GM04504 (cell line): ENCODE measurements around the gene PROK2.

ENCODE experiments used
- DNase-seq: peaks from one replicate; pipeline ENCODE4 v3.0.0-alpha.2; 2012; ENCODE audit warnings: low read depth

PROK2 gene

GRCh38 chr3:71786551-71786950 is 1.6 kb upstream of the PROK2 start:
- no peak for DNase-seq

GRCh38 chr3:71786217-71786549 is 1.2 kb upstream of the PROK2 start:
- DNase-seq, result no peak

GRCh38 chr3:71785532-71786216 is 726 bp upstream of the PROK2 start:
- DNase-seq, result no peak

GRCh38 chr3:71784201-71784913 is 591 bp downstream of the PROK2 start:
- no peak for DNase-seq

GRCh38 chr3:71783152-71783551 is 1.8 kb downstream of the PROK2 start:
- DNase-seq, result no peak

GRCh38 chr3:71780430-71780829 is 4.5 kb downstream of the PROK2 start:
- no peak for DNase-seq

GRCh38 chr3:71779674-71780377 is 5.1 kb downstream of the PROK2 start:
- DNase-seq, result no peak

- DNase-seq, result no peak
Measured at GRCh38 chr3:71778353-71778752, 6.6 kb downstream of the PROK2 start.

GRCh38 chr3:71776538-71776937 is 8.4 kb downstream of the PROK2 start:
- no peak for DNase-seq

GRCh38 chr3:71771884-71772283 is 13.1 kb downstream of the PROK2 start:
- DNase-seq, result no peak

- no peak for DNase-seq
Measured at GRCh38 chr3:71771126-71771525, 13.8 kb downstream of the PROK2 start.

- no peak for DNase-seq
Measured at GRCh38 chr3:71763426-71763825, 21.5 kb downstream of the PROK2 start.

- no peak for DNase-seq
Measured at GRCh38 chr3:71760140-71760539, 24.8 kb downstream of the PROK2 start.

GRCh38 chr3:71759401-71759800 is 25.5 kb downstream of the PROK2 start:
- DNase-seq, result no peak

- no peak for DNase-seq
Measured at GRCh38 chr3:71758091-71758490, 26.9 kb downstream of the PROK2 start.

- no peak for DNase-seq
Measured at GRCh38 chr3:71754610-71755253, 30.2 kb downstream of the PROK2 start.

GRCh38 chr3:71753701-71754609 is 31.0 kb downstream of the PROK2 start, which contains the start of gene GPR27:
Gene GPR27 (plus strand): TSS chr3:71753855. CDS start chr3:71754050, 195 bp downstream.
- peak; percentile 8 for DNase-seq

- no peak for DNase-seq
Measured at GRCh38 chr3:71752831-71753700, 31.9 kb downstream of the PROK2 start.

GRCh38 chr3:71751602-71752001 is 33.3 kb downstream of the PROK2 start:
- no peak for DNase-seq

- no peak for DNase-seq
Measured at GRCh38 chr3:71744738-71745137, 40.2 kb downstream of the PROK2 start.

- DNase-seq, result no peak
Measured at GRCh38 chr3:71742621-71743020, 42.3 kb downstream of the PROK2 start.
